ENCODE measurements around the gene PDLIM1.
A peak's percentile ranks its signal among the peaks of the same experiment; 100 is the strongest.

PDLIM1 gene

GRCh38 chr10:95286707-95287106 is 4.1 kb downstream of the PDLIM1 start:
- Histone ChIP-seq H3K4me3 (replicated peaks; ENCODE audit: low read depth, low read length) (0 out of 2 replicates have a peak overlapping the region, but pooled peaks have one; percentile 6), H3K27me3 (replicated peaks; ENCODE audit: control insufficient read depth, insufficient read depth, low read length) (no peaks in the 10 kb centered on the region), H3K36me3 (ENCODE audit: control insufficient read depth, insufficient read depth, low read length) (peaks cover 7% of the 10 kb centered on the region)
- TF ChIP-seq, protein P1, sequence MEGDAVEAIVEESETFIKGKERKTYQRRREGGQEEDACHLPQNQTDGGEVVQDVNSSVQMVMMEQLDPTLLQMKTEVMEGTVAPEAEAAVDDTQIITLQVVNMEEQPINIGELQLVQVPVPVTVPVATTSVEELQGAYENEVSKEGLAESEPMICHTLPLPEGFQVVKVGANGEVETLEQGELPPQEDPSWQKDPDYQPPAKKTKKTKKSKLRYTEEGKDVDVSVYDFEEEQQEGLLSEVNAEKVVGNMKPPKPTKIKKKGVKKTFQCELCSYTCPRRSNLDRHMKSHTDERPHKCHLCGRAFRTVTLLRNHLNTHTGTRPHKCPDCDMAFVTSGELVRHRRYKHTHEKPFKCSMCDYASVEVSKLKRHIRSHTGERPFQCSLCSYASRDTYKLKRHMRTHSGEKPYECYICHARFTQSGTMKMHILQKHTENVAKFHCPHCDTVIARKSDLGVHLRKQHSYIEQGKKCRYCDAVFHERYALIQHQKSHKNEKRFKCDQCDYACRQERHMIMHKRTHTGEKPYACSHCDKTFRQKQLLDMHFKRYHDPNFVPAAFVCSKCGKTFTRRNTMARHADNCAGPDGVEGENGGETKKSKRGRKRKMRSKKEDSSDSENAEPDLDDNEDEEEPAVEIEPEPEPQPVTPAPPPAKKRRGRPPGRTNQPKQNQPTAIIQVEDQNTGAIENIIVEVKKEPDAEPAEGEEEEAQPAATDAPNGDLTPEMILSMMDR (IDR thresholded peaks at IDR 0.05; ENCODE audit: insufficient read depth, low read length, poor library complexity, severe bottlenecking), result no peak
- DNase-seq (ENCODE audit: extremely low read depth, insufficient read length), result no peak

GRCh38 chr10:95285556-95285955 is 5.2 kb downstream of the PDLIM1 start:
- no peak for DNase-seq (ENCODE audit: extremely low read depth, insufficient read length)
- peak overlapping the region; percentile 3; the same call in 1 of the 2 replicates for H3K4me3 ChIP-seq (replicated peaks; ENCODE audit: low read depth, low read length)
- H3K27me3 ChIP-seq (replicated peaks; ENCODE audit: control insufficient read depth, insufficient read depth, low read length), result no peaks in the 10 kb centered on the region
- H3K36me3 ChIP-seq (ENCODE audit: control insufficient read depth, insufficient read depth, low read length), result peaks cover 7% of the 10 kb centered on the region
- TF ChIP-seq, protein P1 (IDR thresholded peaks at IDR 0.05; ENCODE audit: insufficient read depth, low read length, poor library complexity, severe bottlenecking), result no peak

DNA sequence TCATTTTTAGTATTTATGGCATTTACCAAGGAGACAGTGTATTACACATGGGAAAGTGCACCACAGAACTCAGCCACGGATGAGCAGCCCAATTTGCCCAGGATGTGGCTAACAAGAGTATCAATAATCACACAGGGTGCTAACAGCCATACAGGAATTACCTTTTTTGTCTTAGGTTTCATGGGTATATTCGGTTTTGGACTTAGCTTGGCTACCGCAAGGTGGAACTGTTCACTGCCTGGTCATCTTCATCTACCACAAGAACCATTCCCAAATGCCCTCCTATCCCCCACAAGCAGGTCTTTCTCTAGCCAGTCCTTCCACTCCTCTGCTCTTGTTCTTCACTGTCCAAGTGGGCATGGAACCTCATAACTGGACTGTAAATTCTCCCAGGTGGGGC is 6.0 kb downstream of the PDLIM1 start:
- TF ChIP-seq, protein P1 (IDR thresholded peaks at IDR 0.05; ENCODE audit: insufficient read depth, low read length, poor library complexity, severe bottlenecking), result peak; percentile 38
- Histone ChIP-seq H3K27me3 (replicated peaks; ENCODE audit: control insufficient read depth, insufficient read depth, low read length) (no peaks in the 10 kb centered on the region), H3K36me3 (ENCODE audit: control insufficient read depth, insufficient read depth, low read length) (peaks cover 7% of the 10 kb centered on the region), H3K4me3 (replicated peaks; ENCODE audit: low read depth, low read length) (no peak overlapping the region)
- no peak for DNase-seq (ENCODE audit: extremely low read depth, insufficient read length)

DNA sequence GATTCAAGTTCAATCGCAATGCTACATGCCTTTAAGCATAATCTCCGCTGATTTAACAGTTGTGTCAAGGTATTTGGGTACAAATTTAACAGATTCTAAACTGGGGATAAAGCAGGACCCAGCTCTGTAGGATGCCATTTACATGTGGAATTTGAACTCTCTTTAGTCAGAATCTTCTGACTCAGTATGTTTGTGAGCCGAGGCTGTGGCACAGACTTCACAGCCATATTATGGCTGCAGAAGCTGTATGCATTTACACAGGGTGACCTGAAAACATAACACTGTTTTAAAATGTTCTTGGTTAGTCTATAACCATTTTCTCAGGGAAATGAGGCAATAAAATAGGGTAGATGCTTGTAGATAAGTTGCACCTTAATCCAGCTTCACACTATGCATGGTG is 8.7 kb downstream of the PDLIM1 start:
- Histone ChIP-seq H3K4me3 (replicated peaks; ENCODE audit: low read depth, low read length) (no peak overlapping the region), H3K27me3 (replicated peaks; ENCODE audit: control insufficient read depth, insufficient read depth, low read length) (no peaks in the 10 kb centered on the region), H3K36me3 (ENCODE audit: control insufficient read depth, insufficient read depth, low read length) (peaks cover 6% of the 10 kb centered on the region)
- DNase-seq (ENCODE audit: extremely low read depth, insufficient read length), result no peak
- TF ChIP-seq, protein P1 (IDR thresholded peaks at IDR 0.05; ENCODE audit: insufficient read depth, low read length, poor library complexity, severe bottlenecking), result no peak

DNA sequence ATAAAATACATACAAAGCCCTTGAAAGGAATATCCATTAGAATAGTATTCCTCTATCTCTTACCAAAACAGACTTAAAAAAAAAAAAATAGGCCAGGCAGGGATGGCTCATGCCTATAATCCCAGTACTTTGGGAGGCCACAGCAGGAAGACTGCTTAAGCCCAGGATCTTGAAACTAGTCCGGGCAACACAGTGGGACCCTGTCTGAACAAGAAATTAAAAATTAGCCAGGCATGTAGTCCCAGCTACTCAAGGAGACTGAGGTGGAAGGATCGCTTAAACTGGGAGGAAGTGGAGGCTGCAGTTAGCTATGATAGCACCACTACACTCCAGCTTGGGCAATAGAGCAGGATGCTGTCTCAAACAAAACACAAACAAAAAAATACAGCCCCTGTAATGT is 9.6 kb downstream of the PDLIM1 start:
- no peak for DNase-seq (ENCODE audit: extremely low read depth, insufficient read length)
- TF ChIP-seq, protein P1 (IDR thresholded peaks at IDR 0.05; ENCODE audit: insufficient read depth, low read length, poor library complexity, severe bottlenecking), result no peak

GRCh38 chr10:95280637-95281036 is 10.2 kb downstream of the PDLIM1 start:
- Histone ChIP-seq H3K27me3 (replicated peaks; ENCODE audit: control insufficient read depth, insufficient read depth, low read length) (no peaks in the 10 kb centered on the region), H3K36me3 (ENCODE audit: control insufficient read depth, insufficient read depth, low read length) (peaks cover 1% of the 10 kb centered on the region), H3K4me3 (replicated peaks; ENCODE audit: low read depth, low read length) (no peak overlapping the region)
- no peak for DNase-seq (ENCODE audit: extremely low read depth, insufficient read length)
- TF ChIP-seq, protein P1 (IDR thresholded peaks at IDR 0.05; ENCODE audit: insufficient read depth, low read length, poor library complexity, severe bottlenecking), result no peak

More for the DNA sequence above, 9.6 kb downstream of the PDLIM1 start:
- H3K36me3 ChIP-seq (ENCODE audit: control insufficient read depth, insufficient read depth, low read length), result peaks cover 3% of the 10 kb centered on the region
- H3K27me3 ChIP-seq (replicated peaks; ENCODE audit: control insufficient read depth, insufficient read depth, low read length), result no peaks in the 10 kb centered on the region
- no peak overlapping the region for H3K4me3 ChIP-seq (replicated peaks; ENCODE audit: low read depth, low read length)
